NCI-H2107 treated with DMSO at 0.1 percent for 48 hours (cell line): Measurements from ENCODE around the gene SYNGR3.
A peak's percentile ranks its signal among the peaks of the same experiment; 100 is the strongest.
"Not testable (repeated sequence)": the region's sequence is repeated elsewhere in the genome, so short reads cannot be mapped to it uniquely, and the experiment has no call there.

Experiments
- DNase-seq: peaks from one replicate; lab custom pipeline; 2025; ENCODE audit not compliant: unreplicated experiment; lab: John Stamatoyannopoulos, UW

Gene SYNGR3

GRCh38 chr16:2027024-2028010 is 37.5 kb downstream of the SYNGR3 start:
- no peak for DNase-seq

GRCh38 chr16:2028146-2028545 is 38.4 kb downstream of the SYNGR3 start:
- no peak for DNase-seq

DNA sequence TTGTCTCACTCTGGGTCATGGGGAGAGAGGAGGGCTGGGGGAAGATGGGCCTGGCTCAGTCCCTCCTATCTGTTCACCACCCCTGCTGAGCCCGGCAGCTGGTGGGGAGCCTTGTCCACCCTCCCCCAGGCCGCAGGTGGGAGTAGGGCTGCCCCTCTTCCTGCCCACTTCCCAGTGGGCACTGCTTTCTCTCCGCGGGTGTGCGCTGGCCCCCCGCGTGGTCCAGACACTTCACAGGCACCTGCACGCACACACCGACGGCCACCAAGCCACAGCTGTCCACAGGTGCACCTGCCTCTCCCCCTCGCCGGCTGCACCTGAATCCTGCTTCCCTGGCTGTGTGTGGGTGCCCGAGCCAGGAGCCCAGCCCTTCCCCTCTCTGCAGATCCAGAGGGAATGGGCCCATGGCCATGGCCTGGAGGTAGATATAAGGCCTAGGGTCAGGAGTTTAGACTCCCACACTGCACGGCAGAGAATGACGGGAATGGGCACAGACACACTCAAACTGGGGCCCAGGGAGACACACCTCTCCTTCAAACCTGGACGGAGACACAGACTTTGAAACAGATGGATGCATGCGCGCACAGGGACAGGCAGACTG is 39.0 kb downstream of the SYNGR3 start:
- peak; percentile 42 for DNase-seq

DNA sequence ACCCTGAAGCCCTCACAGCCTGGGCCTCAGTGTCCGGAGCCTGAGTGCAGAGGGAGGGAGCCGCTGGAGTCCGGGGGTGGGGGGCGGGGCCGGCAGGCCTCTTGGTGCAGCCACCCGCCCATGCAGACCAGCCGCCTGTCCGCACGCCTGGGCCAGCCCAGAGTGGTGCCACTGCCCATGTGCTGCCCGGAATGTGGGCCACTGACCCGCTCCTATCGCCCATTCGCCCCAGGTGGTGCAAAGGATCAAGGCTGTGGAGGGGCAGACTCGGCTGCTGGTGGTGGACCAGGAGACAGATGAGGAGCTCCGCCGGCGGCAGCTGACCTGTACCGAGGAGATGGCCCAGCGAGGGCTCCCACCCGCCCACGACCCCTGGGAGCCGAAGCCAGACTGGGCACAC is 39.6 kb downstream of the SYNGR3 start:
- no peak for DNase-seq

- DNase-seq = no peak
Measured at GRCh38 chr16:2030036-2030435, 40.3 kb downstream of the SYNGR3 start.

DNA sequence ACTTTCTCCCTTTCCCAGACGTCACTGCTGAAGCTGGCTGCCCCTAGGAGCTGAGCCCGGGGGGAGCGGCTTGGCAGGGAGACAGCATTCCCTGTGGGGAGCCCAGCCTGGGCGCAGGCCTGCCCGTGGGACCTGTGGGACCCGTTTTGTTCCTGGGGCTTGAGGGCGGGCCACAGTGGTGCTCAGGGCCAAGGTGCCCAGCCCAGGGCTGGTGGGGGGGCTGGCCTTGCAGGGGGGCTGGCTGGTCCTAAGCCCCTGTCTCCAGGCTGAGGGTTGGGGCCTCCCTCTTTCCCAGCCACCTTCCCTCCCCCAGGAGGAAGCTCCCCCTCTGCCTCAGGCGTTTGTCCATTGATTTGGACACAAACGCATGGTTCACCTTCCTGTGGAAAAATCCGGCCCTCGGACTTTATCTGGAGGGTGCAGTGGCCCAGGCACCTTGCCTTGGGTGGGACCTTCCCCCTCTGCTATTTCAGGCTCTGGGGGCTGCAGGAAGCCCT is 41.4 kb downstream of the SYNGR3 start:
- DNase-seq = no peak

- no peak for DNase-seq
Measured at GRCh38 chr16:2032285-2033056, 42.7 kb downstream of the SYNGR3 start.

GRCh38 chr16:2033057-2033908 is 43.5 kb downstream of the SYNGR3 start:
- no peak for DNase-seq

DNA sequence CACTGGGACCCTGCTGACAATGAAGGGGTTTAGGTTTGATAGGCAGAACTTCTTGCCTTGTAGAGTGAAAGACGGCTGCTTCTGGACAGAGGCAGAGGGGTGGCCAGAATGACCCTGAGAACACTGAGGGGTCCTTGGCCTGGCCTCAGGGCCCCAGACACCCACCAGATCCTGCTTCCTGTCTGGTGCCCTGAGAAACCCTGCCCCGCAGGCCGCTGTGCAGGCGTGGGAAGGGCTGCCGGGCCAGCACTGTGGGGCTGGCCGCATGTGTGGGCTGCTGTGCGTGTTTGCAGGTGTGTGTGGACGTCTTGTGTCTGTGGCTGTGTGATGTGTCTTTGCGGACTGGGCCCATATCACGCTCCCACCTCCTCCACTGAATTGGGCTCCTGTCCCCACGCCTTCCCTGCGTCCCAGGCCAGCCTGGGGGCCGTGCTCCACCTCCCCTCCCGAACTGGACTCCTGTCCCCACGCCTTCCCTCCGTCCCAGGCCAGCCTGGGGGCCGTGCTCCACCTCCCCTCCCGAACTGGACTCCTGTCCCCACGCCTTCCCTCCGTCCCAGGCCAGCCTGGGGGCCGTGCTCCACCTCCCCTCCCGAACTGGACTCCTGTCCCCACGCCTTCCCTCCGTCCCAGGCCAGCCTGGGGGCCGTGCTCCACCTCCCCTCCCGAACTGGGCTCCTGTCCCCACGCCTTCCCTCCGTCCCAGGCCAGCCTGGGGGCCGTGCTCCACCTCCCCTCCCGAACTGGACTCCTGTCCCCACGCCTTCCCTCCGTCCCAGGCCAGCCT is 44.3 kb downstream of the SYNGR3 start:
- not testable (repeated sequence) for DNase-seq

DNA sequence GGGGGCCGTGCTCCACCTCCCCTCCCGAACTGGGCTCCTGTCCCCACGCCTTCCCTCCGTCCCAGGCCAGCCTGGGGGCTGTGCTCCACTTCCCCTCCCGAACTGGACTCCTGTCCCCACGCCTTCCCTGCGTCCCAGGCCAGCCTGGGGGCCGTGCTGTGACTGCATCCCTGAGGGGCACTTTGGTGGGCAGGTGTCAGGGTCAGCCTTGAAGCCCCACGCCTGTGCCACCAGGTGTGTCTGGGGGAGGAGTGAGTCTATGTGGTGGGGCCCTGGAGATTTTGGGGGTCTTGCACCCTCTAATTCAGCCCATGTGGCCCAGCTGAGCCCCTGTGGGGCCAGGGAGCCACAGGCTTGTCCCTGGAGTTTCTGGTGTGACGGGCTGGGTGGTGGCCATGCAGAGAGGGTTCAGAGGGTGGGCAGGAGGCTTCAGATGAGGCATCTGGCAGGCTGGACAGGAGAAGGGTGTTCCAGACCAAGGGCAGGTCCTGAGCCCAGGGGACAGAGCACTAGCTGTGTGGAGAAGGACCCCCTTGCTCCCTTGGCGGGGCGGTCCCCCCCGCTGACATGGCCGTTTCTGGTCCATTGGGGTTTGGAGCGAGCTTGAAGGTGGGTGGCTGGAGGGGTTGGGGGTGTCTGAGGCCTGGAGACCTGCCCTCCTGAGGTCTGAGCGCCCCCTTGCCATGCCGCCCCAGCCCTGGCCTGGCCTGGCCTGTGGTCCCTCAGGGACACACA is 45.1 kb downstream of the SYNGR3 start:
- no peak for DNase-seq

- peak; percentile 77 for DNase-seq
Measured at GRCh38 chr16:2035431-2036199, 45.8 kb downstream of the SYNGR3 start.

DNA sequence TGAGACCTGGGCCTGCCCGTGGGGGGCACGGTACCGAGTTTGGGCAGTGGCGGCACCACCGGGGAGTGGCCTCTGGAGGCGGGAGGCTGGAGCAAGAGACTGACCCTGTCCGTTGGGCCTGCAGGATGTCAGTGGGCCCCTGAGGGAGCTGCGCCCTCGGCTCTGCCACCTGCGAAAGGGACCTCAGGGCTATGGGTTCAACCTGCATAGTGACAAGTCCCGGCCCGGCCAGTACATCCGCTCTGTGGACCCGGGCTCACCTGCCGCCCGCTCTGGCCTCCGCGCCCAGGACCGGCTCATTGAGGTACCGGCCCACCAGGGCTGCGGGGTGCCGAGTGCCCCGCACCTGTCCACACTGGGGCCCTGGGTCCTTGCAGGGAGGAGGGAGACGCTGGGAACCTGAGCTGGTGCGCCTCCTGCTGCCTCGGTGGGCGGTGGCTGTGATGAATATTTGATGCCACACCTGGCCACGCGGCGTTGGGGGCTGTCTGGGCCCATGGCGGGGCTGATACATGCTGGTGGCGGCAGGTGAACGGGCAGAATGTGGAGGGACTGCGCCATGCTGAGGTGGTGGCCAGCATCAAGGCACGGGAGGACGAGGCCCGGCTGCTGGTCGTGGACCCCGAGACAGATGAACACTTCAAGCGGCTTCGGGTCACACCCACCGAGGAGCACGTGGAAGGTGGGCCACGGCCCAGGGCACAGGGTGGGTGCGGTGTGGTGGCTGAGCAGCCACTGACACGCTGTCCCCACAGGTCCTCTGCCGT is 46.6 kb downstream of the SYNGR3 start:
- DNase-seq = peak; percentile 14

GRCh38 chr16:2037115-2037514 is 47.3 kb downstream of the SYNGR3 start:
- no peak for DNase-seq

DNA sequence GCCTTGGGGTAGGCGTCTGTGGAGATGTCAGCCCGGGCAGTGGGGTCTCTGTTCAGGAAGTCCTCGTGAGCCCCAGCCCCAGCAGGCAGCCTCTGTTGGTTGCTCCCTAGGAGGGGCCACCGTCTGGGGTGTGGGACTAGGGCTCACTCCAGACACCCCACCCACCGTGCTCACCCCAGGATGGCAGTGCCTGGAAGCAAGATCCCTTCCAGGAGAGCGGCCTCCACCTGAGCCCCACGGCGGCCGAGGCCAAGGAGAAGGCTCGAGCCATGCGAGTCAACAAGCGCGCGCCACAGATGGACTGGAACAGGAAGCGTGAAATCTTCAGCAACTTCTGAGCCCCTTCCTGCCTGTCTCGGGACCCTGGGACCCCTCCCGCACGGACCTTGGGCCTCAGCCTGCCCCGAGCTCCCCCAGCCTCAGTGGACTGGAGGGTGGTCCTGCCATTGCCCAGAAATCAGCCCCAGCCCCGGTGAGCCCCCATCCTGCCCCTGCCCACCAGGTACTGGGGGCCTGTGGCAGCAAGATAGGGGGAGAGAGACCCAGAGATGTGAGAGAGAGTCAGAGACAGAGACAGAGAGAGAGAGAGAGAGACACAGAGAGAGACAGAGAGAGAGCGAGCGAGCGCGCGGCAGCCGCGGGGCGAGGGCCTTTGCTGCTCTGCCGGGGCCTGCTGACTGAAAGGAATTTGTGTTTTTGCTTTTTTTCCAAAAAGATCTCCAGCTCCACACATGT is 48.0 kb downstream of the SYNGR3 start:
- DNase-seq = no peak

GRCh38 chr16:2038382-2039231 is 48.8 kb downstream of the SYNGR3 start:
- no peak for DNase-seq
